Measurements from ENCODE around the gene SNX9. TPM values are rescaled to one million over a fixed set of nuclear protein-coding genes. Genes with fewer than 3 reads are reported as not detected.

Gene SNX9
- total and polyA plus RNA-seq, 2 of the 8 experiments (the other 6 are each of a cell fraction or from before 2014, with no cell fraction given) = 11.8 to 23.2 TPM

GRCh38 chr6:157978021-157978783 lies 155.2 kb downstream of the SNX9 start (continued):
- TF ChIP-seq CHD7 (IDR thresholded peaks at IDR 0.05; ENCODE audit: insufficient replicate concordance, low read length) (no peak), GTF2F1 (IDR thresholded peaks at IDR 0.05; ENCODE audit: borderline replicate concordance, low read depth, low read length) (no peak), RBBP5 (IDR thresholded peaks at IDR 0.05; ENCODE audit: borderline replicate concordance, low read depth, low read length) (no peak), POLR2A (IDR thresholded peaks at IDR 0.05; ENCODE audit: control extremely low read depth in 1 of 2, low read depth in 2 of 2, low read length in 2 of 2) (no peak), HDAC2 (IDR thresholded peaks at IDR 0.05; ENCODE audit: borderline replicate concordance in 1 of 2, low read depth in 2 of 2, low read length in 2 of 2) (no peak)

Measured in H1 (cell line).